ENCODE measurements around the gene BCL2L2. TPM values are rescaled to one million over a fixed set of nuclear protein-coding genes. Genes with fewer than 3 reads are reported as not detected.
A peak's percentile ranks its signal among the peaks of the same experiment; 100 is the strongest.

The BCL2L2 gene, protein sequence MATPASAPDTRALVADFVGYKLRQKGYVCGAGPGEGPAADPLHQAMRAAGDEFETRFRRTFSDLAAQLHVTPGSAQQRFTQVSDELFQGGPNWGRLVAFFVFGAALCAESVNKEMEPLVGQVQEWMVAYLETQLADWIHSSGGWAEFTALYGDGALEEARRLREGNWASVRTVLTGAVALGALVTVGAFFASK
- total RNA-seq (10 to 100 TPM; 10.9 to 28.0 TPM), polyA plus RNA-seq (10 to 100 TPM in 1 of 2 donors, 1 to 10 TPM in 1; 4.7 to 14.5 TPM)

- peak; percentile 86 for DNase-seq (ENCODE audit: low spot score)
- 1% methylated on average over 24 of the region's 24 CpGs for WGBS
- Histone ChIP-seq H3K9me3 (ENCODE audit: control insufficient read depth in 4 of 4, low read length in 3 of 4) (no peaks in the 10 kb centered on the region), H3K4me1 (ENCODE audit: control insufficient read depth in 4 of 4, insufficient read depth in 4 of 4, low read length in 3 of 4) (peaks cover 15 to 43% (median 26%) of the 10 kb centered on the region in 4 donors), H3K9ac (ENCODE audit: low read depth in 1 of 2, low read length in 2 of 2) (peak within 1 kb of the TSS; percentile 93 to 95), H3K27ac (ENCODE audit: low read depth in 1 of 2, low read length in 2 of 2) (peak within 1 kb of the TSS; percentile 84 to 93), H3K36me3 (ENCODE audit: control insufficient read depth in 4 of 4, insufficient read depth in 3 of 4, low read depth in 1 of 4, low read length in 3 of 4) (peaks cover 0 to 14% (median 6%) of the 10 kb centered on the region in 4 donors), H3K27me3 (ENCODE audit: control insufficient read depth in 4 of 4, insufficient read depth in 4 of 4, low read length in 3 of 4) (no peaks in the 10 kb centered on the region), H3K4me3 (ENCODE audit: low read depth in 1 of 3, low read length in 3 of 3) (peak within 1 kb of the TSS; percentile 75 to 93 (median 93))
- peak in 1 of 2 donors; percentile 52 for TF ChIP-seq RAD21 (IDR thresholded peaks at IDR 0.05)
- TF ChIP-seq, protein P1, sequence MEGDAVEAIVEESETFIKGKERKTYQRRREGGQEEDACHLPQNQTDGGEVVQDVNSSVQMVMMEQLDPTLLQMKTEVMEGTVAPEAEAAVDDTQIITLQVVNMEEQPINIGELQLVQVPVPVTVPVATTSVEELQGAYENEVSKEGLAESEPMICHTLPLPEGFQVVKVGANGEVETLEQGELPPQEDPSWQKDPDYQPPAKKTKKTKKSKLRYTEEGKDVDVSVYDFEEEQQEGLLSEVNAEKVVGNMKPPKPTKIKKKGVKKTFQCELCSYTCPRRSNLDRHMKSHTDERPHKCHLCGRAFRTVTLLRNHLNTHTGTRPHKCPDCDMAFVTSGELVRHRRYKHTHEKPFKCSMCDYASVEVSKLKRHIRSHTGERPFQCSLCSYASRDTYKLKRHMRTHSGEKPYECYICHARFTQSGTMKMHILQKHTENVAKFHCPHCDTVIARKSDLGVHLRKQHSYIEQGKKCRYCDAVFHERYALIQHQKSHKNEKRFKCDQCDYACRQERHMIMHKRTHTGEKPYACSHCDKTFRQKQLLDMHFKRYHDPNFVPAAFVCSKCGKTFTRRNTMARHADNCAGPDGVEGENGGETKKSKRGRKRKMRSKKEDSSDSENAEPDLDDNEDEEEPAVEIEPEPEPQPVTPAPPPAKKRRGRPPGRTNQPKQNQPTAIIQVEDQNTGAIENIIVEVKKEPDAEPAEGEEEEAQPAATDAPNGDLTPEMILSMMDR (IDR thresholded peaks at IDR 0.05; ENCODE audit: low read depth, low read length, missing input control): no peak
- TF ChIP-seq RXRA (IDR thresholded peaks at IDR 0.05): peak; percentile 47 to 76
- TF ChIP-seq, protein P2, sequence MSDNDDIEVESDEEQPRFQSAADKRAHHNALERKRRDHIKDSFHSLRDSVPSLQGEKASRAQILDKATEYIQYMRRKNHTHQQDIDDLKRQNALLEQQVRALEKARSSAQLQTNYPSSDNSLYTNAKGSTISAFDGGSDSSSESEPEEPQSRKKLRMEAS (IDR thresholded peaks at IDR 0.05): peak; percentile 65
- peak in 1 of 2 donors; percentile 50 for TF ChIP-seq JUND (IDR thresholded peaks at IDR 0.05)
- no peak for TF ChIP-seq HNF4G (IDR thresholded peaks at IDR 0.05)
- peak; percentile 83 for TF ChIP-seq NR2F2 (IDR thresholded peaks at IDR 0.05)
- TF ChIP-seq, protein P3, sequence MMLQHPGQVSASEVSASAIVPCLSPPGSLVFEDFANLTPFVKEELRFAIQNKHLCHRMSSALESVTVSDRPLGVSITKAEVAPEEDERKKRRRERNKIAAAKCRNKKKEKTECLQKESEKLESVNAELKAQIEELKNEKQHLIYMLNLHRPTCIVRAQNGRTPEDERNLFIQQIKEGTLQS (IDR thresholded peaks at IDR 0.05): peak; percentile 63
- TF ChIP-seq SP1 (IDR thresholded peaks at IDR 0.05): peak; percentile 91
- TF ChIP-seq ZBTB33 (IDR thresholded peaks at IDR 0.05): peak; percentile 79
- TF ChIP-seq HNF4A (conservative IDR thresholded peaks at IDR 0.05): peak; percentile 24 to 57
- peak; percentile 47 for TF ChIP-seq FOXA1 (IDR thresholded peaks at IDR 0.05)
- peak; percentile 25 for TF ChIP-seq FOXA2 (IDR thresholded peaks at IDR 0.05)
- TF ChIP-seq, protein P4, sequence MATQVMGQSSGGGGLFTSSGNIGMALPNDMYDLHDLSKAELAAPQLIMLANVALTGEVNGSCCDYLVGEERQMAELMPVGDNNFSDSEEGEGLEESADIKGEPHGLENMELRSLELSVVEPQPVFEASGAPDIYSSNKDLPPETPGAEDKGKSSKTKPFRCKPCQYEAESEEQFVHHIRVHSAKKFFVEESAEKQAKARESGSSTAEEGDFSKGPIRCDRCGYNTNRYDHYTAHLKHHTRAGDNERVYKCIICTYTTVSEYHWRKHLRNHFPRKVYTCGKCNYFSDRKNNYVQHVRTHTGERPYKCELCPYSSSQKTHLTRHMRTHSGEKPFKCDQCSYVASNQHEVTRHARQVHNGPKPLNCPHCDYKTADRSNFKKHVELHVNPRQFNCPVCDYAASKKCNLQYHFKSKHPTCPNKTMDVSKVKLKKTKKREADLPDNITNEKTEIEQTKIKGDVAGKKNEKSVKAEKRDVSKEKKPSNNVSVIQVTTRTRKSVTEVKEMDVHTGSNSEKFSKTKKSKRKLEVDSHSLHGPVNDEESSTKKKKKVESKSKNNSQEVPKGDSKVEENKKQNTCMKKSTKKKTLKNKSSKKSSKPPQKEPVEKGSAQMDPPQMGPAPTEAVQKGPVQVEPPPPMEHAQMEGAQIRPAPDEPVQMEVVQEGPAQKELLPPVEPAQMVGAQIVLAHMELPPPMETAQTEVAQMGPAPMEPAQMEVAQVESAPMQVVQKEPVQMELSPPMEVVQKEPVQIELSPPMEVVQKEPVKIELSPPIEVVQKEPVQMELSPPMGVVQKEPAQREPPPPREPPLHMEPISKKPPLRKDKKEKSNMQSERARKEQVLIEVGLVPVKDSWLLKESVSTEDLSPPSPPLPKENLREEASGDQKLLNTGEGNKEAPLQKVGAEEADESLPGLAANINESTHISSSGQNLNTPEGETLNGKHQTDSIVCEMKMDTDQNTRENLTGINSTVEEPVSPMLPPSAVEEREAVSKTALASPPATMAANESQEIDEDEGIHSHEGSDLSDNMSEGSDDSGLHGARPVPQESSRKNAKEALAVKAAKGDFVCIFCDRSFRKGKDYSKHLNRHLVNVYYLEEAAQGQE (IDR thresholded peaks at IDR 0.05): peak; percentile 86
- TF ChIP-seq YY1 (IDR thresholded peaks at IDR 0.05): peak; percentile 91
- TF ChIP-seq TAF1 (conservative IDR thresholded peaks at IDR 0.05): peak; percentile 47
- TF ChIP-seq EGR1 (IDR thresholded peaks at IDR 0.05; ENCODE audit: low read depth in 2 of 2): peak in 1 of 2 donors; percentile 77
- peak in 1 of 2 donors; percentile 82 for TF ChIP-seq GABPA (IDR thresholded peaks at IDR 0.05 in 1 of 2, conservative IDR thresholded peaks at IDR 0.05 in 1 of 2)
Measured at GRCh38 chr14:23306412-23307145, at the start of gene BCL2L2. TSS of gene BCL2L2 (plus strand) at chr14:23306833. CDS start at chr14:23307768, 935 bp downstream.
